B cell (primary cell): ENCODE results near the gene TAGLN3.

ENCODE experiments used
- EZH2 ChIP-seq: IDR thresholded peaks from 2 replicates; pipeline ENCODE4 v1.6.1; 2012; ENCODE audit warnings: borderline replicate concordance, low read depth, mild to moderate bottlenecking, moderate library complexity, low read length; ENCODE audit not compliant: insufficient read depth, poor library complexity, severe bottlenecking
- TF ChIP-seq, protein P1 (sequence below): fragments of 200-600 bp; IDR thresholded peaks from one replicate; pipeline ENCODE4 v1.8.0; 2022; ENCODE audit warnings: antibody characterized with exemption, mild to moderate bottlenecking

- TF ChIP-seq, protein P1, sequence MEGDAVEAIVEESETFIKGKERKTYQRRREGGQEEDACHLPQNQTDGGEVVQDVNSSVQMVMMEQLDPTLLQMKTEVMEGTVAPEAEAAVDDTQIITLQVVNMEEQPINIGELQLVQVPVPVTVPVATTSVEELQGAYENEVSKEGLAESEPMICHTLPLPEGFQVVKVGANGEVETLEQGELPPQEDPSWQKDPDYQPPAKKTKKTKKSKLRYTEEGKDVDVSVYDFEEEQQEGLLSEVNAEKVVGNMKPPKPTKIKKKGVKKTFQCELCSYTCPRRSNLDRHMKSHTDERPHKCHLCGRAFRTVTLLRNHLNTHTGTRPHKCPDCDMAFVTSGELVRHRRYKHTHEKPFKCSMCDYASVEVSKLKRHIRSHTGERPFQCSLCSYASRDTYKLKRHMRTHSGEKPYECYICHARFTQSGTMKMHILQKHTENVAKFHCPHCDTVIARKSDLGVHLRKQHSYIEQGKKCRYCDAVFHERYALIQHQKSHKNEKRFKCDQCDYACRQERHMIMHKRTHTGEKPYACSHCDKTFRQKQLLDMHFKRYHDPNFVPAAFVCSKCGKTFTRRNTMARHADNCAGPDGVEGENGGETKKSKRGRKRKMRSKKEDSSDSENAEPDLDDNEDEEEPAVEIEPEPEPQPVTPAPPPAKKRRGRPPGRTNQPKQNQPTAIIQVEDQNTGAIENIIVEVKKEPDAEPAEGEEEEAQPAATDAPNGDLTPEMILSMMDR, result no peak
- TF ChIP-seq EZH2, result no peak
Measured at GRCh38 chr3:111963424-111963823, 35.3 kb upstream of the TAGLN3 start.
